HG02610 (cell line): Measurements from ENCODE around the gene ZNF200.
"Not testable (repeated sequence)": the region's sequence is repeated elsewhere in the genome, so short reads cannot be mapped to it uniquely, and the experiment has no call there.

Experiments used
- ATAC-seq: cut with Tn5 transposase; IDR thresholded peaks from one replicate; pipeline ENCODE4 v1.9.1; 2021; ENCODE audit warnings: mild to moderate bottlenecking, moderate library complexity; ENCODE audit not compliant: unreplicated experiment

Gene ZNF200

DNA sequence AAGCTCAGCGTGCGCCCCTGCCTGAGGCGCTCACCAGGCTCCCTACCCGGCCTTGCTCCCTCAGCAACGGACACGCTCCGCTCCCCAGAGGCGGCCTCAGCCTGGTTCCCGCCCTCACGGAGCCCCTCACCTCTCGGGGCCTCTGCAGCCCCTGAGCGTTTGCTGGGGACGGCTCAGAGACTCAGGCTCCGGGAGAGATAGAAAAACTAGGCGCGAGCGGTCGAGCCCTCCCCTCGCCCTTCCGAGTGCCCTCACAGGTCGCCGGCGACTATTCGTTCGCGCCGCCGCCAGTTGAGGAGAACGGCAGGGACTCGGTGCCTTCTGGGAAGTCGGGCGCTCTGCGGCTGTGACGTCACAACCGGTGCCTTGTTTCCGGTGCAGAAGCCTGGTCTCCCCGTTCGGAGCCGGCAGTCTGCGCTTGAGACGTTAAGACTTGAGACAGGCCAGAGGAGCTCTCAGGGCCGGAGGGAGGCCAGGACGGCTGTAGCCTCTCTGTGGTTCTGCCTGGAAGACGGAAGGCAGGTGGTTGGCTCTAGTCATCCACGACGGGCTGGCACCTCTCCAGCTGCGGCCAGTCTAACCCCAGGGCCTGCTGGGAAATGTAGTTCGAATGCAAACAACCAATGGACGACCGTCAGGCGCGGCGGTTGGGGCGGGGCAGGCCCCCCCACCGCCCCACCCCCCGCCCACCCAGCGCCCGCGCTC, at the start of gene ZNF200:
ZNF200 (minus strand) TSS at position 302 of the 705 bp plus-strand sequence. CDS start 1,403 bp downstream, outside the sequence.
- ATAC-seq: peak; percentile 92

- ATAC-seq: no peak
Observed at GRCh38 chr16:3283543-3284447, 48.8 kb upstream of the ZNF200 start.

DNA sequence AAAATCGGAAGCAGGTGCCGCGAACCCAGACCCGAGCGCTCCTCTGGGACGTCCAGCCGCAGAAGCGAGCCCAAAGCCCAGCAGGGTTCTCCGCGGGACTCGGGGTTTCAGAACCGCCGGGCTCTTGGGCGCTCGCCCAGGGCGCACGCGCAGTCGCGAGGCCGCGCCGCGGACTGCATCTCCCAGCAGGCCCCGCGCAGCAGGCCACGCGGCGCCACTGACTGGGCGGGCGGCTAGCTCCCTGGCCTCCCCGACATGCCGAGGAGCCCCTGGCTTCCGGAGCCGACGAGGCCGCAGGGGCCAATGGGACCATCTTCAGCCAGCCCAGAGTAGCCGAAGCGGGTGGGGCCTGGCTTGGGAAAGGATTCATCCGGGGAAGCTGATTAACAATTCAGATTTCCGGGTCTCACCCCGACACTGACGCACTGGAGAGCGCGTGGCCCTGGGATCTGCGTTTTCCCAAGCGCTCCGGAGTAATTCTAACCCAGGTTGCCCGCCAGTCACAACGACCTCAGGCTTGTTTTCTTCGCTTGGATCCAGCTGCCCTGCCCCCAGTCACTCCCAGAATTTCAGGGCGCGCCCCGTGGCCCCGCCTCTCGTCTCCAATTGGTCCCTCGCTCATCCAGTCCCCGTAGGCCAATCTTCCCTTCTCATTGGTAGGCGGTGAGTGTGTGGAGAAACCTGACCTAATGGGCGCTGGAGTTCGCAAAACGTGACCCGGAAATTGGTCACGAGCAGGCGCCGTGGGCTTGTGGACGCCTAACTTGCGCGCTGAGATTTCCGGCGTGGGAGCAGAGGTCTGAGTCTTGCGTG, 48.0 kb upstream of the ZNF200 start, which contains the start of gene ZNF263:
ZNF263 (plus strand) TSS at position 762 of the 813 bp plus-strand sequence. CDS start 328 bp downstream, outside the sequence.
- ATAC-seq: peak; percentile 82

DNA sequence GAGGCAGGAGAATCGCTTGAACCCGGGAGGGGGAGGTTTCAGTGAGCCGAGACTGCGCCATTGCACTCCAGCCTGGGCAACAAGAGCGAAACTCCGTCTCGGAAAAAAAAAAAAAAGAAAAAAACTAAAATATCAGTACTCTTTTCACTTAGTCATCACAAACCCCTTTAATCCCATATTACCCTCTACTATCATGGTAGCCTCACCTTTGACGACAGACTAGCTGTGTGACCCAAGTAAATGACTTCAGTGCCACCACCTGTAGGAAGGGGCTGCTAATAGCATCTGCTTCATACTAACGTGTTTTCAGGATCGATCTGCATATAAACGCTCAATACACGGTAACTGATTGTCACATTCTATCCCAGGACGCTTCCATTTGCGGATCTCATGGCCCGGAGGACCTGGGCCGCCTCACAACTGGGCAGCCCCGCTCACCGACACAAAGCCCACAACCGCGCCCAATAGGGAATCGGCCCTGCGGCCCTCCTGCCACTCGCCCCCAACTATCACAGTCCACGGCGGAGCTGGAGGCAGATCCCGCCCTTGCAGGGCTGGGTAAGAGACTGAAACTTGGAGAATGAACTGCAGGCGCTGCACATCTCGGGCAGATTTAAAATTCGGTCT, 47.3 kb upstream of the ZNF200 start:
- peak; percentile 23 for ATAC-seq

DNA sequence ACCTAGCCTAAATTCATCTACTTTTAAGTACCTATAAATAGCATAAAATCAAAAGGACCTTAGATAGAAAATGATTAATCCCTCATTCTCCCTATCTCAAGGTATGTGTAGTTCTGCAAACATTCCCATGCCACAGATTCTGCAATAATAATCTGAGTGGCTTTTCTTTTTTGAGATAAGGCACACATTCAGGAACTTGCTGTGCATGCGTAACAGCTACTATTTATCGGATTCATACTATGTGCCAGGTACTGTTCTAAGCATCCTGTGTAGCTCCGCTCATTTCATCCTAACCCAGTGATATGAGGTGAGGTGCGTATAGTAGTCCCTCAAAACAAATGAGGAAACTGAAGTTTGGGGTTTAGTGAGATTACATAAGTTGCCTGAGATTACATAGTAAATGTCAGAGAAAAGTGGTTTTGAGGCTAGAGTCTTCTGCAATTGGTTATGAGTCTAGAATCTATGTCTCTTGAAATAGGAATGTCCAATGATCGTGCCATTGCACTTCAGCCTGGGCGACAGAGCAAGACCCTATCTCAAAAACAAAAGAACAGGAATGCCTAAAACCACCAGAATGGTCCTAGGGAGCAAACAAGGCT, 46.4 kb upstream of the ZNF200 start:
- ATAC-seq: no peak

DNA sequence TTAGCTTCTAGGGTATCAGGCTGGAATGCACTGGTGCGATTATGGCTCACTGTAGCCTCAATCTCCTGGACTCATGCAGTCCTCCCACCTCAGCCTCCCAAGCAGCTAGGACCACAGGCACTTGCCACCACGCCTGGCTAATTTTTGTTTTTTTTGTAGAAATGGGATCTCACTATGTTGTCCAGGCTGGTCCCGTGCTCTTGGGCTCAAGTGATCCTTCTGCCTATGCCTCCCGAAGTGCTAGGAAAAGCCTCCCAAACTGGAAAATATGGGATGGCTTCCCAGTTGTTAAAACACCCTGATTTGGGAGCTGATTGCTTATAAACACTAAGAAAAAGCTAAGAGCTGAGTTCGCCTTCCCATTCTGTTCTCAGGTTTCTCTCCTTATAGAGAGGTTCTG, 41.7 kb upstream of the ZNF200 start:
- ATAC-seq: no peak

GRCh38 chr16:3274947-3275346, 40.0 kb upstream of the ZNF200 start:
- no peak for ATAC-seq

GRCh38 chr16:3274490-3274889, 39.5 kb upstream of the ZNF200 start:
- ATAC-seq: no peak

- not testable (repeated sequence) for ATAC-seq
Observed at GRCh38 chr16:3271281-3271680, 36.3 kb upstream of the ZNF200 start.

- ATAC-seq: not testable (repeated sequence)
Observed at GRCh38 chr16:3270718-3271117, 35.8 kb upstream of the ZNF200 start.

- no peak for ATAC-seq
Observed at GRCh38 chr16:3268294-3268693, 33.3 kb upstream of the ZNF200 start.

DNA sequence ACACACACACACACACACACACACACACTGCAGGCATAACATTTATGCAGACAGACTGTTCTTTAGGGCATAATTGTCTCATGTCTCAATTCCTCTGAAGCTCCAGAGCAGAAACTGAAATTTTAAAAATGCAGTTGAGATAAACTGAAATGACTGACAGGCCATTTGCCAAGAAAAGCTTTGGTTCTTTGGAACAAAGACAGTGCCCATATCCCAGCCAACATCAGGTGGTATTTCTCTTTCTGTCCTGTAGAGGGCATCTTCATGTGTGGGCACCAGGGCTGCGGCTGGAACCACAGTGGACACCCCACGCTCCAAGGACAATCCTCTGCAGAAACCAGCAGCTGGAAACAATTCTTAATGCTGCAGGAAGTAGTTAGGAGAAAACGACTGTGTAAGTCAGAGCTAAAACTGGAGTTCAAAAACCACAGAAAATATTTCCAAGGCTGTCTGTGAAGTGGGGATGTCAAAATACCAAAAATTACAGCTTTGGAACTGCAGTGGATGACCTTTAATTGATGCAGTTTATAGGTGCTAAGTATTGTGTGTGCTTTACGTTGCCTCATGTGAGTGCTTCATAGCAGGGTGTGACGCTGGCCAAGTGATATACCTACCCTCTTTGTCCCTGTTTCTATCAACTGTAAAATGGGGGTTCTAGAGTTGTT, 32.0 kb upstream of the ZNF200 start:
- no peak for ATAC-seq

DNA sequence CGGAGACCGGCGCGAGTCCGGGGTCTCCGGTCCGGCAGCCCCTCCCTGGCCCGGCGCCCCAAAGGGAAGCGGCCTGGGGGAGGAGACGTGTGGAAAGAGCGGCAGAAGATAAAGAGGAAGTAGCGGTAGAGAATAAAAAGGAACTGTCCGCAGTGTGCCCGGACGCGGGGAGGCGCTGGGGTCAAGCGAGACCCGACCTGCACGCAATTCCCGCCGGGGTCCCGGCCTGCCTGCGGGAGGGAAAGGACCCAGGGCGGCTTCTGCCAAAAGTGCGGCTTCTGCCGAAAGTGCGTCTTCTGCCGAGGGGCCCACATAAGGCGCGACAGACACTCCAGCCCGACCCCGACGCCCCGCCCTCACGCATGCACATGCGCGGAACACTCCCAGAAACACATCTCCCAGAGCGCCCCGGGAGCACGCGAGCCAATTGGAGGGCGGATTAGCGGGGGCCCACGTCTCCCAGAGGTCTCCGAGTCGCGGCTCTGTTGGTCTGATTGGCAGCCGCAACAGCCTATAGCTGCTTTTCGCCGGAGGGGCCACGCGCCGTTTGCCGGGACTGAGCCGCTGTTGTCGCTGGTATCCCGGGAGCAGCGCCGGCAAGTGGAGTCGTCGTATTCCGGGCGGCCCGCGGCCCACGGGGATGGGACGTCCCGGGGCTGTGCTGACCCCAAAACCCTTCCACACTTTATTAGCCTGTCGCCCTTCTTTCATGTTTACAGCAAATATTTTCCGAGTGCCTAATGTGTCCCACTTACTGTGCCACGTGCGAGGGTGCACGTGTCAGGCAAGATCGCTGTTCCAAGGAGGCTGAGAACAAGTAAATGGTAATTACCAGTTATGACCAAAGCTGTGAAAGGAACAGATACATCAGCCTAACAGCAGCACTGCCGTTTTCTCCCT, 29.4 kb upstream of the ZNF200 start:
- ATAC-seq: peak; percentile 85

- ATAC-seq: no peak
Observed at GRCh38 chr16:3262517-3262916, 27.6 kb upstream of the ZNF200 start.

DNA sequence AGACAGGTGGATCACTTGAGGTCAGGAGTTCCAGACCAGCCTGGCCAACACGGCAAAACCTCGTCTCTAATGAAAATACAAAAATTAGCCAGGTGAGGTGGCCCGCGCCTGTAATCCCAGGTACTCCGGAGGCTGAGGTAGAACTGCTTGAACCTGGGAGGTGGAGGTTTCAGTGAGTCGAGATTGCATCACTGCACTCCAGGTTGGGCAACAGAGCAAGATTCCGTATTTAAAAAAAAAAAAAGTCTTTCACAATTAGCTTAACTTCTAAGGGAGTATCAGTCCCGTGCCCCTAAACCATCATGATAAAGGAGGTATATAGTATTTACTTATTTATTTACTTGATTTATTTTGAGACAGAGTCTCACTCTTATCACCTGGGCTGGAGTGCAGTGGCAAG, 24.9 kb upstream of the ZNF200 start:
- ATAC-seq: no peak

DNA sequence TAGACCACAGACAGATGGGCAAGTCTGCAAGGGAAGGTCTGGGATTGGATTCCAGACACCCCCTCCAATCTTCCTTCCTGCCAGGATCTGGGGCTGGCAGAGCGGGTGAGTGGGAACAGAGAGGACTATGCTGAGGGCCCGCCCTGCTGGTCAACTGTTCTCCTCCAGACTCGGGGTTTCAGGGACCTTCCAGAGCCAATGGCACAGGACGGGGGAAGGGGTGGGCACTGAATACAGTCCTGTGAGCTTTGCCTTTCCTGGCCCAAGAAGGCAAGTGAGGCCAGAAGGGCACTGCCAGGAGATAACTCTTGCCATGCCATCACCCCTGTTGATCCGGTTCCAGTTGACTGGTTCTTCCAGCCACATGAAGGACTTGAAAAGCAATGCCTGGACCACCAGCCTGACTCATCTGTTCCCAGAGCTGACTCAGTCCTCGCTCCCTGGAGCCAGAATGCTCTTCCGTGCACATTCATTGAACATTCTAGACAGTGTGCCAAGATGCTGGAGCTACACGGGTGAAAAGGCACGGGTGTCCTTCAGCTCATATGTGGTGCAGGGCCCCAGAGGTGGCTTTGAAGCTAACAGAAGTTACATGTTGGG, 22.0 kb upstream of the ZNF200 start:
- no peak for ATAC-seq

GRCh38 chr16:3256146-3256865, 21.3 kb upstream of the ZNF200 start, which contains the start of gene MEFV:
Gene MEFV, minus strand, starts transcription at chr16:3256633. Its CDS starts 46 bp downstream, at chr16:3256587.
- no peak for ATAC-seq
